BLaER1 treated with 17β-estradiol and CSF1 and Interleukin-3, amounts not matched to agents 10 nM and 100 nM (cell line): Measurements from ENCODE around the gene CREB5.

Source experiments
- H3K27ac ChIP-seq, 11 experiments: shearing (Covaris generic); formaldehyde crosslinking; 2 replicates each; pipeline ENCODE4 v1.8.1; 2022
- H3K27me3 ChIP-seq, 11 experiments: shearing (Covaris generic); formaldehyde crosslinking; 2 replicates each; pipeline ENCODE4 v1.8.1; 2022
- H3K36me3 ChIP-seq, 11 experiments: shearing (Covaris generic); formaldehyde crosslinking; 2 replicates each; pipeline ENCODE4 v1.8.1; 2022
- H3K4me1 ChIP-seq, 10 experiments: shearing (Covaris generic); formaldehyde crosslinking; 2 replicates each; pipeline ENCODE4 v1.8.1; 2022
- H3K4me2 ChIP-seq, 11 experiments: shearing (Covaris generic); formaldehyde crosslinking; 2 replicates each; pipeline ENCODE4 v1.8.1; 2022
- H3K4me3 ChIP-seq, 10 experiments: shearing (Covaris generic); formaldehyde crosslinking; 2 replicates each; pipeline ENCODE4 v1.8.1; 2022
- H3K9ac ChIP-seq, 11 experiments: shearing (Covaris generic); formaldehyde crosslinking; 2 replicates each; pipeline ENCODE4 v1.8.1; 2022
- H3K9me3 ChIP-seq, 11 experiments: shearing (Covaris generic); formaldehyde crosslinking; replicated peaks in 1 of 11; 2 replicates each; pipeline ENCODE4 v1.8.1; 2022
- H4K20me1 ChIP-seq, 11 experiments: shearing (Covaris generic); formaldehyde crosslinking; 2 replicates each; pipeline ENCODE4 v1.8.1; 2022
- Cebpa-rat ChIP-seq, 11 experiments: shearing (Covaris generic); IDR thresholded peaks; 2 replicates each; pipeline ENCODE4 v1.8.1; 2022

The CREB5 gene

DNA sequence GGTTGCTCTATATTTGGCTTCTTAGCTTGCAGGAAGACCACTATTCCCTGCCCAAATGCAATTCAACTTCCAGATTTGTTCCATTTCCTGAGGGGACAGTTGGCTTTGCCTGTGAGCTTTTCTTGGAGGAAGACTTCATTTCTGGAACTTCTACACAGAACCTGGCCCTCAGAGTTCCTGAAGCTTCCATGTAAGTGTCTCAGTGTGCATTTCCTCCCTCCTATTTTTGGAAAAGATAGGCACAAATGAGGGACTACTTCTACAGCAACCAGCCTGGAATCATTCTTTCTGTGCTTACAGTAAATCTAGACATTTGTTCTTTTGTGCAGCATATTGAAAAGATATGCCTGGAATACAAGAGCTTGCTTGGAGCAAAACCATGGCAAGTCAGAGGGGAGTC, 164.3 kb downstream of the CREB5 start:
- Histone ChIP-seq H3K27me3 (no peaks in the 10 kb centered on the region), H3K9ac (no peak overlapping the region), H3K36me3 (0 out of 22 replicates have a peak, but pooled peaks cover 0 to 8% (median 0%) of the 10 kb centered on the region in 11 experiments), H3K4me3 (no peak overlapping the region), H3K4me1 (peaks cover 22 to 66% (median 48%) of the 10 kb centered on the region in 10 experiments), H3K9me3 (peaks cover 0 to 44% (median 24%) of the 10 kb centered on the region in 11 experiments; a peak in 18 of 22 replicates), H3K27ac (no peak overlapping the region), H3K4me2 (peak overlapping the region in 3 of 11 experiments; percentile 3 to 85 (median 25); a peak in 4 of 22 replicates), H4K20me1 (no peaks in the 10 kb centered on the region)
- TF ChIP-seq Cebpa-rat (IDR thresholded peaks at IDR 0.05), result no peak

DNA sequence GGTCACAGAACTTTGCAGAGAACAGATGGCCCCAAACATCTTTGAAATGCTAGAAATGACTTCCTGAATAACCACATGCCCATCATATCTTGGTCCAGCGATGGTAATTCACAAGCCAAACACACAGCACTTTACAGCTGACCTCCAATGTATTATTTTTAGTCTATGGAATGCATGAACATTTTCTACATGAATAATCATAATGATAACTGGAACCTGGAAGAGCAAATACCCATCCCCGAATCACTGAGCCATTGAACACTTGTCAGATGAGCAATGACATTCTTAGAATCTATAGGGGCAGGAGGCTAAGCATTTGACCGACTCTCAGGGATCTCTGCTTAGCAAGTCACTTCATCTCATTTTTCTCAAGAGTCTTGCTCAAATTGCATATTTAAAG, 167.3 kb downstream of the CREB5 start:
- Histone ChIP-seq H4K20me1 (no peaks in the 10 kb centered on the region), H3K27me3 (no peaks in the 10 kb centered on the region), H3K36me3 (0 out of 22 replicates have a peak, but pooled peaks cover 0 to 8% (median 0%) of the 10 kb centered on the region in 11 experiments), H3K9ac (no peak overlapping the region), H3K4me2 (peak overlapping the region in 3 of 11 experiments; percentile 0 to 17 (median 5); a peak in 1 of 22 replicates), H3K27ac (no peak overlapping the region), H3K9me3 (peaks cover 0 to 46% (median 28%) of the 10 kb centered on the region in 11 experiments; a peak in 18 of 22 replicates), H3K4me1 (peaks cover 0 to 51% (median 32%) of the 10 kb centered on the region in 10 experiments; a peak in 17 of 20 replicates), H3K4me3 (no peak overlapping the region)
- no peak for TF ChIP-seq Cebpa-rat (IDR thresholded peaks at IDR 0.05)

DNA sequence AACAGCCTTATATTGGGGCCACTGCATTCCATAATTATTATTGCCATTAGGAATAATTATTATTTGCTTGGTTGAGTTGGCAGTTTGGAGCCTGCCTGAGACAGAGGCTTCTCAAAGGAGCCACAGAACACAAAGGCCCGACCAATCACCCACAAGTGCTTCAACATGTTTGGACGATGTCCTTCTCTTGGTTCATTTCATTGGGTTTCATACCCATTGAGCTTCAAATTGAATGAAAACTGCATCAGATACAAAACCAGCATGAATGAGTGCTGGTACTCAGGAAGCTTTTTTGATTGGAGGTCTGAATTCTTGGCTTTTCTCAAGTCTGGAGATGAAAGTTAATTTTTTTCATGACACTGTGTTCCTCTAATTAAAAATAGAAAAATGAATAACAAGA, 168.3 kb downstream of the CREB5 start:
- Histone ChIP-seq H3K4me3 (no peak overlapping the region), H3K36me3 (0 out of 22 replicates have a peak, but pooled peaks cover 0 to 8% (median 0%) of the 10 kb centered on the region in 11 experiments), H3K4me2 (peak overlapping the region in 4 of 11 experiments; percentile 1 to 13 (median 6); a peak in 4 of 22 replicates), H3K9me3 (peaks cover 0 to 46% (median 28%) of the 10 kb centered on the region in 11 experiments; a peak in 18 of 22 replicates), H3K4me1 (peaks cover 0 to 51% (median 31%) of the 10 kb centered on the region in 10 experiments; a peak in 16 of 20 replicates), H3K27me3 (no peaks in the 10 kb centered on the region), H3K27ac (no peak overlapping the region), H4K20me1 (no peaks in the 10 kb centered on the region), H3K9ac (no peak overlapping the region)
- TF ChIP-seq Cebpa-rat (IDR thresholded peaks at IDR 0.05), result no peak

DNA sequence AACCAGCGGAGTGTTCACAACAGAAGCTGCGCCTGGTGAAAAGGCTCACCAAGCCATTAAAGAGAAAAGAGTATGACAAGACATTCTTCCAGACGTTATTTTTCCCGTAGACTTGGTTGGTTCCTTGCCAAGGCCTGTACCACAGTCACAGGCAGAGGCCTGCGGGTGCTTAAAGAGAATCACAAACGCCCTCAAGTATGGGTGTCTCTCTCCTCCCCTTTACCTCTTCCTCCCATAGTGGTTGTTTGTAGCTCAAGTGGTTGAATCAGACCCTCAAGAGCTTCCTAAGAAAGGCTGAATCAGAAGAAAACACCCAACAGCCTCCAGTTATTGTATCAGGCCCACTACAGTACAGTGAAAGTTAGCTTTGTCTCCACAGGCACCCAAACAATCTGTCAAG, 169.0 kb downstream of the CREB5 start:
- Histone ChIP-seq H3K4me3 (no peak overlapping the region), H3K4me2 (peak overlapping the region in 3 of 11 experiments; percentile 1 to 7 (median 4); a peak in 3 of 22 replicates), H3K9ac (no peak overlapping the region), H3K27me3 (no peaks in the 10 kb centered on the region), H3K4me1 (peaks cover 0 to 51% (median 29%) of the 10 kb centered on the region in 10 experiments; a peak in 16 of 20 replicates), H3K36me3 (0 out of 22 replicates have a peak, but pooled peaks cover 0 to 8% (median 0%) of the 10 kb centered on the region in 11 experiments), H3K9me3 (peaks cover 0 to 45% (median 28%) of the 10 kb centered on the region in 11 experiments; a peak in 18 of 22 replicates), H4K20me1 (no peaks in the 10 kb centered on the region), H3K27ac (no peak overlapping the region)
- TF ChIP-seq Cebpa-rat (IDR thresholded peaks at IDR 0.05), result no peak

DNA sequence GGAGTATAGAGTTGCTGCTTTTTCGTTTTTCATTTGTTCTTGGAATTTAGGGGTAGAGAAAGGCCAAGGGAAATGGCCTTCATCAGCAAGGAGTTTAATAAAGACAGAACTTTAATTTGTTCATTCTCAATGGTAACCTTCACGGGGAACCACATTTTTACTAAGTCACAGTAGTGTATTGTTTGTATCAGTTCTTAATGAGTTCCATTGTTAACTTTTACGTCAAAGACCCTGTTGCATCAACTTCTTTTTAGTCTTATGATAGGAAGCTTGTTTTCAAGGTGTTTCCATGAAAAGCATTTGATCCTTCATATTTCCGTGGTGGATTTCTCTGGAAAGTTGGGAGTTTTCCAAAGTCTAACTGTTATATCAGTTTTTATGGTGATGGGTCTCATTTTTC, 169.9 kb downstream of the CREB5 start:
- no peaks in the 10 kb centered on the region for H3K27me3 ChIP-seq
- no peak overlapping the region for H3K27ac ChIP-seq
- H3K36me3 ChIP-seq, result 0 out of 22 replicates have a peak, but pooled peaks cover 0 to 7% (median 0%) of the 10 kb centered on the region in 11 experiments
- H3K9ac ChIP-seq, result no peak overlapping the region
- H3K4me2 ChIP-seq, result no peak overlapping the region
- no peak for TF ChIP-seq Cebpa-rat (IDR thresholded peaks at IDR 0.05)
- H4K20me1 ChIP-seq, result no peaks in the 10 kb centered on the region
- H3K4me1 ChIP-seq, result peaks cover 0 to 53% (median 35%) of the 10 kb centered on the region in 10 experiments; a peak in 16 of 20 replicates
- H3K9me3 ChIP-seq, result peaks cover 0 to 37% (median 25%) of the 10 kb centered on the region in 11 experiments; a peak in 18 of 22 replicates
- H3K4me3 ChIP-seq, result no peak overlapping the region

DNA sequence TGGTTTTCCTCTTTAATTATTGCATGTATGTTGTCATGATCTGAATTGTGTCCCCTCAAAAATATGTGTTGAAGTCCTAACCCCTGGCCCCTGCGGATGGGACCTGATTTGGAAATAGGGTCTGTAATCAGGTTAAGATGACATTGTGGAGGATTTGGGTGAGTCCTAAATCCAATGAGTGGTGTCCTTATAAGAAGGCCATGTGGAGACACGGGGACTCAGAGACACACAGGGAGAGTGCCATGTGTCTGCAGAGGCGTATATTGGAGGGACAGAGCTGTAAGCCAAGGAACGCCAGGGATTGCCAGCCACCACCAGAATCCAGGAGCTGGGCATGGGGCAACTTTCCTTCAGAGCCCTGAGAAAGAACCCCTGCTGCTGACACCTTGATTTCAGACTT, 171.9 kb downstream of the CREB5 start:
- no peak overlapping the region for H3K9ac ChIP-seq
- no peak overlapping the region for H3K4me3 ChIP-seq
- peaks cover 0 to 67% (median 44%) of the 10 kb centered on the region in 10 experiments; a peak in 17 of 20 replicates for H3K4me1 ChIP-seq
- peak overlapping the region in 9 of 11 experiments; percentile 13 to 70 (median 62); a peak in 18 of 22 replicates for H3K4me2 ChIP-seq
- no peaks in the 10 kb centered on the region for H3K27me3 ChIP-seq
- H3K27ac ChIP-seq, result no peak overlapping the region; a peak in 1 of 22 replicates
- peaks cover 0 to 6% (median 0%) of the 10 kb centered on the region in 11 experiments; a peak in 1 of 22 replicates for H3K36me3 ChIP-seq
- peaks cover 0 to 21% (median 8%) of the 10 kb centered on the region in 11 experiments; a peak in 13 of 22 replicates for H3K9me3 ChIP-seq
- H4K20me1 ChIP-seq, result no peaks in the 10 kb centered on the region
- TF ChIP-seq Cebpa-rat (IDR thresholded peaks at IDR 0.05), result no peak

DNA sequence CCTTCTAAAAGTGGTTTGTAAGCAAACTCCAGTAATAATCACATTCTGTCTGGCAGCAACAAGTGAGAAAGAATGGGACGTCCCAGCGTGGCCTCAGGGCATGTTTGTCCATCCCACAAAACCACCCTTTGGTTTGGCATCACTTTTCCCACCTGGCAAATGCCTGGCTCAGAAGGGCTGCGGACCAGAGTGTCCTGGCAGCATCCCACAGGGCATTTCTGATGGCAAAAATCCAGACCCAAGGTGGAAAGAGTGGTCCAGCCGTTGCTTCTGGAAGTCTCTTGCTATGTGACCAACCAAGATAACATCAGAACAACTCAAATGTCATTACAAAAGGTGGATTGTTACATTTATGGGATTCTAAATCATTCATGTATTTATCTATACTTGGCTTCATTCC, 174.4 kb downstream of the CREB5 start:
- Histone ChIP-seq H3K9me3 (peaks cover 0 to 9% (median under 1%) of the 10 kb centered on the region in 11 experiments; a peak in 5 of 22 replicates), H3K9ac (no peak overlapping the region), H3K27me3 (no peaks in the 10 kb centered on the region), H4K20me1 (no peaks in the 10 kb centered on the region), H3K4me2 (peak overlapping the region in 7 of 11 experiments; percentile 26 to 68 (median 56); a peak in 7 of 22 replicates), H3K36me3 (peaks cover 0 to 6% (median 0%) of the 10 kb centered on the region in 11 experiments; a peak in 1 of 22 replicates), H3K4me1 (peaks cover 0 to 68% (median 51%) of the 10 kb centered on the region in 10 experiments; a peak in 17 of 20 replicates), H3K27ac (no peak overlapping the region), H3K4me3 (no peak overlapping the region)
- TF ChIP-seq Cebpa-rat (IDR thresholded peaks at IDR 0.05), result no peak

DNA sequence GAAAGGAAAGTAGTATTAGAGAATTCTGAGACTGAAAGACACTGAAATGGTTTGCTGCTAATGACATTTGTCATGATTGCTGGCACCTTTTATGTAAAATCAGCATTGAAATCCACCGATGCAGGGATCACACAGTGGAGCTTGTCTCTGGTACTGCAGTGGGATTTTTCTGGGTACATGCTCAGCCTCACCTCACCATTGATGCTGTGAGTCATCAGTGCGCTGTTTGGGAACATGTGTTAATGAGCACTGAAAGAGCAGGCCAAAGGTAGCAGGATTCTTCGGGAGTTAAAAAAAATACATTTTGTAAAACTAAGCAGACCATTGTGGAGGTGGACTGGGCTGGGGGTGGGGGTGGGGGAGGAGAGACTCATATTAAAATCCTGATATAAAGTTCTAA, 174.9 kb downstream of the CREB5 start:
- H3K4me1 ChIP-seq, result peaks cover 0 to 73% (median 53%) of the 10 kb centered on the region in 10 experiments; a peak in 17 of 20 replicates
- peak overlapping the region in 9 of 11 experiments; percentile 30 to 68 (median 56); a peak in 15 of 22 replicates for H3K4me2 ChIP-seq
- peaks cover 0 to 6% (median 0%) of the 10 kb centered on the region in 11 experiments; a peak in 1 of 22 replicates for H3K36me3 ChIP-seq
- peaks cover 0 to 8% (median 0%) of the 10 kb centered on the region in 11 experiments; a peak in 3 of 22 replicates for H3K9me3 ChIP-seq
- no peak for TF ChIP-seq Cebpa-rat (IDR thresholded peaks at IDR 0.05)
- no peak overlapping the region for H3K4me3 ChIP-seq
- H4K20me1 ChIP-seq, result no peaks in the 10 kb centered on the region
- H3K27ac ChIP-seq, result no peak overlapping the region
- H3K27me3 ChIP-seq, result no peaks in the 10 kb centered on the region
- H3K9ac ChIP-seq, result no peak overlapping the region

DNA sequence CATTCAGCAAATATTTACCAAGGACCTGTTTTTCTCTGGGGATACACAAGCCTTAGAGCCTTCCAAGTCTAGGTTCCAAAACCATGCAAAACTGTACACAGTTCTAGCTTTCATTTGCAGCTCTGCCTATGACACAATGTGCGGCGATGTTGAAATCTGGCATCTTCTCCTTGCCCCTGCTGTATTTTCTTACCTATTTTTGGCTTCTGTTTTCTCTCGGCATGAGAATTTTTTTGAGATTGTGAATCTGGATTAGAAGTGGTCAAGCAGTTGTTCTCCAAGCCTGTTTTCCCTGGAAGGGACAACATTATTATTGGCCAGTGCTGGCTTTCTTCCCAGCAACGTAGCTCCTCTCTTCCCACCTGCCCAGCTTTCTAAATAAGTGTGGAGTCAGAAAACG, 176.3 kb downstream of the CREB5 start:
- no peaks in the 10 kb centered on the region for H3K27me3 ChIP-seq
- no peak overlapping the region for H3K27ac ChIP-seq
- H3K4me2 ChIP-seq, result peak overlapping the region in 1 of 11 experiments; percentile 68; a peak in 1 of 22 replicates
- H3K4me1 ChIP-seq, result peaks cover 0 to 72% (median 51%) of the 10 kb centered on the region in 10 experiments; a peak in 17 of 20 replicates
- H3K36me3 ChIP-seq, result peaks cover 0 to 6% (median 0%) of the 10 kb centered on the region in 11 experiments; a peak in 1 of 22 replicates
- H3K9me3 ChIP-seq, result peaks cover 0 to 8% (median 0%) of the 10 kb centered on the region in 11 experiments; a peak in 3 of 22 replicates
- no peak overlapping the region for H3K9ac ChIP-seq
- no peak for TF ChIP-seq Cebpa-rat (IDR thresholded peaks at IDR 0.05)
- no peak overlapping the region for H3K4me3 ChIP-seq
- H4K20me1 ChIP-seq, result no peaks in the 10 kb centered on the region
